ENCODE measurements around the gene ABO.
"Not testable (repeated sequence)": the region's sequence is repeated elsewhere in the genome, so short reads cannot be mapped to it uniquely, and the experiment has no call there.

Gene ABO

DNA sequence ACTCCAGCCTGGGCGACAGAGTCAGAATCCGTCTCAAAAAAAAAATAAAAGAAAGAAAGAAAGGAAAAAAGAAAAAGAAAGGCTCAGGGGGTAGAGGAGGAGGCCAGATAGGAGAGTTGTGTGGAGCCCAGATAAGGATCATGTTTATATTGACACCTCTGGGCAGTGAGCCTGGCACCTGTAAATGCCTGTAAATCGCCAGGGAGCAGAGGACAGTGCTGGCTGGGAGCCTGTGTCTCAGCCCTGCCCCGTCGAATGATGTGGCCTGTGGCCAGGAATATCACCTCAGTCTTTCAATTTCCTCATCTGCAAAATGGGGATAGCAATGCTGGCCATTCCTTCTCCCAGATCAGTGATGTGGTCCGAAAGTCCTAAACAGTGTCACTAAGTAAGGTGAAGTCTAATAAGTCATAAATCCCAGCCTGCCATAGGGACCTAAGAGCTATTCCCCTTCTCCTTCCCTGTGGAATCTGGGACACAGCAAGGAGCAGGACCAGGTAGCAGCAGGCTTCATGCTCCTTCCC, 10.3 kb upstream of the ABO start:
- no peak overlapping the region for H3K4me3 ChIP-seq (ENCODE audit: low read depth, low read length)
- TF ChIP-seq, protein P1, sequence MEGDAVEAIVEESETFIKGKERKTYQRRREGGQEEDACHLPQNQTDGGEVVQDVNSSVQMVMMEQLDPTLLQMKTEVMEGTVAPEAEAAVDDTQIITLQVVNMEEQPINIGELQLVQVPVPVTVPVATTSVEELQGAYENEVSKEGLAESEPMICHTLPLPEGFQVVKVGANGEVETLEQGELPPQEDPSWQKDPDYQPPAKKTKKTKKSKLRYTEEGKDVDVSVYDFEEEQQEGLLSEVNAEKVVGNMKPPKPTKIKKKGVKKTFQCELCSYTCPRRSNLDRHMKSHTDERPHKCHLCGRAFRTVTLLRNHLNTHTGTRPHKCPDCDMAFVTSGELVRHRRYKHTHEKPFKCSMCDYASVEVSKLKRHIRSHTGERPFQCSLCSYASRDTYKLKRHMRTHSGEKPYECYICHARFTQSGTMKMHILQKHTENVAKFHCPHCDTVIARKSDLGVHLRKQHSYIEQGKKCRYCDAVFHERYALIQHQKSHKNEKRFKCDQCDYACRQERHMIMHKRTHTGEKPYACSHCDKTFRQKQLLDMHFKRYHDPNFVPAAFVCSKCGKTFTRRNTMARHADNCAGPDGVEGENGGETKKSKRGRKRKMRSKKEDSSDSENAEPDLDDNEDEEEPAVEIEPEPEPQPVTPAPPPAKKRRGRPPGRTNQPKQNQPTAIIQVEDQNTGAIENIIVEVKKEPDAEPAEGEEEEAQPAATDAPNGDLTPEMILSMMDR (IDR thresholded peaks at IDR 0.05; ENCODE audit: low read depth, low read length, missing control alignments) = no peak
- DNase-seq (ENCODE audit: low read depth) = no peak

DNA sequence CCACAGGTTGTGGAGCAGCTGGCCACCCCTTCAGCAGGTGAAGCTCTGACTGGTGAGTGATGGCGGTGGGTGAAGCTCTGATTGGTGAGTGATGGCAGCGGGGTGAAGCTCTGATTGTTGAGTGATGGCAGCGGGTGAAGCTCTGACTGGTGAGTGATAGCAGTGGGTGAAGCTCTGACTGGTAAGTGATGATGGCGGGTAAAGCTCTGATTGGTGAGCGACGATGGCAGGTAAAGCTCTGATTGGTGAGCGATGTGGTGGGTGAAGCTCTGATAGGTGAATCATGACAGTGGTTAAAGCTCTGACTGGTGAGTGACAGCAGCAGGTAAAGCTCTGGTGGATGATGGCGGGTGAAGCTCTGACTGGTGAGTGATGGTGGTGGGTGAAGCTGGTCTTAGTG, 9.4 kb upstream of the ABO start:
- no peak overlapping the region for H3K4me3 ChIP-seq (ENCODE audit: low read depth, low read length)
- DNase-seq (ENCODE audit: low read depth) = no peak
- TF ChIP-seq, protein P1 (IDR thresholded peaks at IDR 0.05; ENCODE audit: low read depth, low read length, missing control alignments) = no peak

DNA sequence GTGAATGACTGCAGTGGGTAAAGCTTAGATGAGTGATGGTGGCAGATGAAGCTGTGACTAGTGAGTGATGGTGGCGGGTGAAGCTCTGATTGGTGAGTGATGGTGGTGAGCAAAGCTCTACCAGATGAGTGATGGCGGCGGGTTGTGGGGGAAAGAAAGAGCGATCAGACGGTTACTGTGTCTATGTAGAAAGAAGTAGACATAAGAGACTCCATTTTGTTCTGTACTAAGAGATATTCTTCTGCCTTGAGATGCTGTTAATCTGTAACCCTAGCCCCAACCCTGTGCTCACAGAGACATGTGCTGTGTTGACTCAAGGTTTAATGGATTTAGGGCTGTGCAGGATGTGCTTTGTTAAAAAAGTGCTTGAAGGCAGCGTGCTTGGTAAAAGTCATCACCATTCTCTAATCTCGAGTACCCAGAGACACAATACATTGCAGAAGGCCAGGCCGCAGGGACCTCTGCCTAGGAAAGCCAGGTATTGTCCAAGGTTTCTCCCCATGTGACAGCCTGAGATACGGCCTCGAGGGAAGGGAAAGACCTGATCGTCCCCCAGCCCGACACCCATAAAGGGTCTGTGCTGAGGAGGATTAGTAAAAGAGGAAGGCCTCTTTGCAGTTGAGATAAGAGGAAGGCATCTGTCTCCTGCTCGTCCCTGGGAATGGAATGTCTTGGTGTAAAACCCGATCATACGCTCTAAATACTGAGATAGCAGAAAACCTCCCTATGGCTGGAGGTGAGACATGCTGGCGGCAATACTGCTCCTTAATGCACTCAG, 8.4 kb upstream of the ABO start:
- H3K4me3 ChIP-seq (ENCODE audit: low read depth, low read length); DNase-seq (ENCODE audit: low read depth): not testable (repeated sequence)

DNA sequence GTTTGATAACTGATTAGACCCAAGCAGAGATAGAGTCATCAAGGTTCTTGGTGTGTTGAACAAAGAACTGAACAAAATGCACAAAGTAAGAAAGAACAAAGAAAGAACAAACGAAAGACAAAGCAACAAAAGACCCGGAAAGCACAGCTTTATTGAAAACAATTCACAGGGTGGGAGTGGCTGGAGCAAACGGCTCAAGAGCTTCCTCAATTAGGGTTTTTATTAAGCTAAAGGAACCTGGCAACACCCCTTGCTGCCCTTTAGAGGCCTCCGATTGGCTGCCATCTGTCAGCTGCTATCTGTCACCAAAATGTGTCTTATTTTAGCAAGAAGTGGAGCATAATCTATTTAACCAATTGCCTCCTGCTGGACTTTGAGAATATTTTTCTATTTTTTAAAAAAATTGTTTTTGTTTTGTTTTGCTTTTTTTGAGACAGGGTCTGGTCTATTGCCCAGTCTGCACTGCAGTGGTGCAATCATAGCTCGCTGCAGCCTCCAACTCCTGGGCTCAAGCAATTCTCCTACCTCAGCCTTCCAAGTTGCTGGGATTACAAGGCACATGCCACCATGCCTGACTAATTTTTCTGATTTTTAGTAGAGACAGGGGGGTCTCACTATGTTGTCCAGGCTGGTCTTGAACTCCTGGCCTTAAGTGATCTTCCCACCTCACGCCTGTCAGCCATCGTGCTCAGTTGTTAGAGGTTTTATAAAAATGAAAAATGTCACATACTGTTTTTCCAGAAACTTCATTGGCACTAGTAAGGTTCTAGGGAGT, 7.7 kb upstream of the ABO start:
- H3K4me3 ChIP-seq (ENCODE audit: low read depth, low read length) = no peak overlapping the region
- TF ChIP-seq, protein P1 (IDR thresholded peaks at IDR 0.05; ENCODE audit: low read depth, low read length, missing control alignments) = no peak
- no peak for DNase-seq (ENCODE audit: low read depth)

DNA sequence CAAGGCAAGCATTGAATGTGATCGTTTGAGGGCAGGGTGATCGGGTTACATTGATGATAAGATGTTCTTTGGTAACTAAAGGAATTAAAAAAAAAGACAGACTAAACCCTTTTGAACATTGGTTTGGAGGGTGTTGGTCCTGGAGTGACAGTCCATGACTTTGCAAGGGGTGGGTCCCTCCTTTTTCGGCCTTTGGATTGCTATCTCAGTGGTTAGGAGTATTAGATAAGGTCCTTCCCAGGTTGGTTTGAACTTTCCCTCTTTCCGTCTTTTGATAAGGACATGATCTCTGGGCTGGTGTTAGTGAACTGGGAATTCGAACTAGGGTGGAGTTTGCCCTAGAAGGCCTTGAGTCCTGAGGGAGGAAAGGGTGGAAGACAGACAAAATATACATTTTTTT, 5.4 kb upstream of the ABO start:
- no peak for DNase-seq (ENCODE audit: low read depth)
- TF ChIP-seq, protein P1 (IDR thresholded peaks at IDR 0.05; ENCODE audit: low read depth, low read length, missing control alignments) = no peak
- no peak overlapping the region for H3K4me3 ChIP-seq (ENCODE audit: low read depth, low read length)

DNA sequence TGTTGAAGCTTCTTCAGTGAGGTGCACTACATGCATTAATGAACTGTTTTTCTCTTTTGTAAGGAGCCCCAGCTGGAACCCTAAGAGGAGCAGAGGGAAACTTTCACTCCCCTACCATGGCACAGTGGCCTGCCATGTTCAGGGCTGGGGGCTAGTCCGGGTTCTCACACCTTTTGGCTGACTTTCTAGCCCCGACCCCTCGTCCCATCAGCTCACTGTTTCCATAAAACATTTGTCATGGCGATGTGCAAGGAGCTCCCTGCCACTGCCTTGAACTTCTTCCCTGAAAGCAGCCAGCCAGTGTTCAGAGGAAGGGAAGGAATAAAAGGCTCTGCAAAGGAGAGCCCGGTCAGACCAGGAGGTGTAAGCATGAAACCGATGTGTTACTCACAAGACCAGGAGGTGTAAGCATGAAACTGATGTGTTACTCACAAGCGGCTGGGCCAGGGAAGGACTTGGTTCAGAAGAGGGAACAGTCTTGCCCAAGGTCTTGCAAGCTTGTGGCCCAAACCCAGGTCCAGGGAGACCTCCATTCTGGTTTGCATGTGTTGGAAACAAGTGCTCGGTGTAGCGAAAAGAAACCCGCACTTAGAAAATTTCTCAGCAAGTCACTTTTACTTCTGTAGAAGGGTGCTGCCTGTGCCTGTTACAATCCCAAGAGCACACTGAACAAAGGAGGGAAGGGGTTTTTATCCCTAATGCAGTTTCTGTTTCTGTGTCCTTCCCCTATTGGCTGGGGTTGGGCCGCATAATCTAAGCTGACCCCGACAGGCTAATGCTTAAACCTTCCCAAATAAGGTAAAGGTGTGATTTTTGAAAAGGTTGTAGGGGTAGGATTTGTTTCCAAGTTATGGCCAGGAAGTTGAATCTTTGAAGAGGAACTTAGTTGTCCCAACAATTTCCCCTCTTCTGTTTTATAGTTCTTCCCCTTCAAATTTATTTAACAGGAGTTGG, 3.4 kb upstream of the ABO start:
- no peak for DNase-seq (ENCODE audit: low read depth)
- no peak overlapping the region for H3K4me3 ChIP-seq (ENCODE audit: low read depth, low read length)
- TF ChIP-seq, protein P1 (IDR thresholded peaks at IDR 0.05; ENCODE audit: low read depth, low read length, missing control alignments) = no peak

Measured in GM12864 (cell line).